ENCODE data around the gene CABP4.

Gene CABP4

GRCh38 chr11:67489885-67490726, 35.0 kb downstream of the CABP4 start:
- Histone ChIP-seq H3K9me3 (ENCODE audit: control insufficient read depth in 5 of 5, low read length in 5 of 5) (no peaks in the 10 kb centered on the region), H3K27me3 (ENCODE audit: control insufficient read depth in 5 of 5, insufficient read depth in 4 of 5, low read length in 5 of 5) (no peaks in the 10 kb centered on the region), H3K36me3 (ENCODE audit: control insufficient read depth in 5 of 5, insufficient read depth in 5 of 5, low read length in 5 of 5) (peaks cover 0 to 77% (median 53%) of the 10 kb centered on the region in 5 donors), H3K4me3 (ENCODE audit: low read depth in 1 of 5, low read length in 5 of 5) (no peak overlapping the region), H3K4me1 (ENCODE audit: control insufficient read depth in 5 of 5, insufficient read depth in 5 of 5, low read length in 5 of 5) (peaks cover 0 to 4% (median 0%) of the 10 kb centered on the region in 5 donors), H3K9ac (ENCODE audit: low read length in 5 of 5) (no peak overlapping the region), H3K27ac (ENCODE audit: low read depth, low read length) (no peak overlapping the region)

- Histone ChIP-seq H3K27me3 (ENCODE audit: control insufficient read depth in 5 of 5, insufficient read depth in 4 of 5, low read length in 5 of 5) (no peaks in the 10 kb centered on the region), H3K9ac (ENCODE audit: low read length in 5 of 5) (no peak overlapping the region), H3K27ac (ENCODE audit: low read depth, low read length) (no peak overlapping the region), H3K9me3 (ENCODE audit: control insufficient read depth in 5 of 5, low read length in 5 of 5) (no peaks in the 10 kb centered on the region), H3K4me3 (ENCODE audit: low read depth in 1 of 5, low read length in 5 of 5) (no peak overlapping the region), H3K36me3 (ENCODE audit: control insufficient read depth in 5 of 5, insufficient read depth in 5 of 5, low read length in 5 of 5) (peaks cover 0 to 83% (median 58%) of the 10 kb centered on the region in 5 donors), H3K4me1 (ENCODE audit: control insufficient read depth in 5 of 5, insufficient read depth in 5 of 5, low read length in 5 of 5) (peaks cover 0 to 3% (median 0%) of the 10 kb centered on the region in 5 donors)
These were observed 35.5 kb downstream of the CABP4 start for GRCh38 chr11:67490727-67491065.

GRCh38 chr11:67491276-67492068, 36.3 kb downstream of the CABP4 start:
- Histone ChIP-seq H3K27ac (ENCODE audit: low read depth, low read length) (no peak overlapping the region), H3K9me3 (ENCODE audit: control insufficient read depth in 5 of 5, low read length in 5 of 5) (no peaks in the 10 kb centered on the region), H3K4me3 (ENCODE audit: low read depth in 1 of 5, low read length in 5 of 5) (no peak overlapping the region), H3K9ac (ENCODE audit: low read length in 5 of 5) (no peak overlapping the region), H3K36me3 (ENCODE audit: control insufficient read depth in 5 of 5, insufficient read depth in 5 of 5, low read length in 5 of 5) (peaks cover 0 to 90% (median 62%) of the 10 kb centered on the region in 5 donors), H3K4me1 (ENCODE audit: control insufficient read depth in 5 of 5, insufficient read depth in 5 of 5, low read length in 5 of 5) (no peaks in the 10 kb centered on the region), H3K27me3 (ENCODE audit: control insufficient read depth in 5 of 5, insufficient read depth in 4 of 5, low read length in 5 of 5) (no peaks in the 10 kb centered on the region)

- Histone ChIP-seq H3K4me1 (ENCODE audit: control insufficient read depth in 5 of 5, insufficient read depth in 5 of 5, low read length in 5 of 5) (no peaks in the 10 kb centered on the region), H3K27me3 (ENCODE audit: control insufficient read depth in 5 of 5, insufficient read depth in 4 of 5, low read length in 5 of 5) (no peaks in the 10 kb centered on the region), H3K4me3 (ENCODE audit: low read depth in 1 of 5, low read length in 5 of 5) (no peak overlapping the region), H3K36me3 (ENCODE audit: control insufficient read depth in 5 of 5, insufficient read depth in 5 of 5, low read length in 5 of 5) (peaks cover 0 to 87% (median 63%) of the 10 kb centered on the region in 5 donors), H3K9me3 (ENCODE audit: control insufficient read depth in 5 of 5, low read length in 5 of 5) (no peaks in the 10 kb centered on the region), H3K27ac (ENCODE audit: low read depth, low read length) (no peak overlapping the region), H3K9ac (ENCODE audit: low read length in 5 of 5) (no peak overlapping the region)
These were observed 37.0 kb downstream of the CABP4 start for GRCh38 chr11:67492069-67492727.

- peaks cover 0 to 87% (median 59%) of the 10 kb centered on the region in 5 donors for H3K36me3 ChIP-seq (ENCODE audit: control insufficient read depth in 5 of 5, insufficient read depth in 5 of 5, low read length in 5 of 5)
These were observed 37.8 kb downstream of the CABP4 start for GRCh38 chr11:67492801-67493547.

GRCh38 chr11:67493548-67494370, 38.6 kb downstream of the CABP4 start:
- Histone ChIP-seq H3K36me3 (ENCODE audit: control insufficient read depth in 5 of 5, insufficient read depth in 5 of 5, low read length in 5 of 5) (peaks cover 0 to 89% (median 59%) of the 10 kb centered on the region in 5 donors), H3K27me3 (ENCODE audit: control insufficient read depth in 5 of 5, insufficient read depth in 4 of 5, low read length in 5 of 5) (no peaks in the 10 kb centered on the region), H3K9ac (ENCODE audit: low read length in 5 of 5) (no peak overlapping the region), H3K4me1 (ENCODE audit: control insufficient read depth in 5 of 5, insufficient read depth in 5 of 5, low read length in 5 of 5) (peaks cover 0 to 8% (median 0%) of the 10 kb centered on the region in 5 donors), H3K27ac (ENCODE audit: low read depth, low read length) (no peak overlapping the region), H3K4me3 (ENCODE audit: low read depth in 1 of 5, low read length in 5 of 5) (no peak overlapping the region), H3K9me3 (ENCODE audit: control insufficient read depth in 5 of 5, low read length in 5 of 5) (no peaks in the 10 kb centered on the region)

More at GRCh38 chr11:67492801-67493547, 37.8 kb downstream of the CABP4 start:
- Histone ChIP-seq H3K27ac (ENCODE audit: low read depth, low read length) (no peak overlapping the region), H3K9me3 (ENCODE audit: control insufficient read depth in 5 of 5, low read length in 5 of 5) (no peaks in the 10 kb centered on the region), H3K9ac (ENCODE audit: low read length in 5 of 5) (no peak overlapping the region), H3K4me1 (ENCODE audit: control insufficient read depth in 5 of 5, insufficient read depth in 5 of 5, low read length in 5 of 5) (peaks cover 0 to under 1% (median 0%) of the 10 kb centered on the region in 5 donors), H3K27me3 (ENCODE audit: control insufficient read depth in 5 of 5, insufficient read depth in 4 of 5, low read length in 5 of 5) (no peaks in the 10 kb centered on the region), H3K4me3 (ENCODE audit: low read depth in 1 of 5, low read length in 5 of 5) (no peak overlapping the region)

GRCh38 chr11:67494371-67495233, 39.4 kb downstream of the CABP4 start:
- no peak overlapping the region for H3K4me3 ChIP-seq (ENCODE audit: low read depth in 1 of 5, low read length in 5 of 5)
- no peaks in the 10 kb centered on the region for H3K9me3 ChIP-seq (ENCODE audit: control insufficient read depth in 5 of 5, low read length in 5 of 5)
- no peaks in the 10 kb centered on the region for H3K27me3 ChIP-seq (ENCODE audit: control insufficient read depth in 5 of 5, insufficient read depth in 4 of 5, low read length in 5 of 5)
- H3K9ac ChIP-seq (ENCODE audit: low read length in 5 of 5): no peak overlapping the region
- H3K27ac ChIP-seq (ENCODE audit: low read depth, low read length): no peak overlapping the region
- peaks cover 0 to 81% (median 55%) of the 10 kb centered on the region in 5 donors for H3K36me3 ChIP-seq (ENCODE audit: control insufficient read depth in 5 of 5, insufficient read depth in 5 of 5, low read length in 5 of 5)
- peaks cover 0 to 11% (median 0%) of the 10 kb centered on the region in 5 donors for H3K4me1 ChIP-seq (ENCODE audit: control insufficient read depth in 5 of 5, insufficient read depth in 5 of 5, low read length in 5 of 5)

- H3K9ac ChIP-seq (ENCODE audit: low read length in 5 of 5): no peak overlapping the region
- no peaks in the 10 kb centered on the region for H3K9me3 ChIP-seq (ENCODE audit: control insufficient read depth in 5 of 5, low read length in 5 of 5)
- H3K4me1 ChIP-seq (ENCODE audit: control insufficient read depth in 5 of 5, insufficient read depth in 5 of 5, low read length in 5 of 5): peaks cover 0 to 11% (median 0%) of the 10 kb centered on the region in 5 donors
- no peaks in the 10 kb centered on the region for H3K27me3 ChIP-seq (ENCODE audit: control insufficient read depth in 5 of 5, insufficient read depth in 4 of 5, low read length in 5 of 5)
- H3K36me3 ChIP-seq (ENCODE audit: control insufficient read depth in 5 of 5, insufficient read depth in 5 of 5, low read length in 5 of 5): peaks cover 0 to 81% (median 47%) of the 10 kb centered on the region in 5 donors
- no peak overlapping the region for H3K27ac ChIP-seq (ENCODE audit: low read depth, low read length)
- H3K4me3 ChIP-seq (ENCODE audit: low read depth in 1 of 5, low read length in 5 of 5): no peak overlapping the region
These were observed 40.3 kb downstream of the CABP4 start for GRCh38 chr11:67495234-67496005.

Data from subcutaneous abdominal adipose tissue (tissue), 5 donors.